Raji (cell line): ENCODE data around the gene PPP6C.

Experiments
- POLR2A ChIP-seq: IDR thresholded peaks from 2 replicates; pipeline ENCODE4 v1.6.1; 2011; ENCODE audit warnings: low read depth, low read length, control low read depth; ENCODE audit not compliant: insufficient read depth

PPP6C gene

GRCh38 chr9:125119643-125120286 is 69.8 kb downstream of the PPP6C start:
- TF ChIP-seq POLR2A, result no peak

- no peak for TF ChIP-seq POLR2A
Observed at GRCh38 chr9:125110464-125110863, 79.1 kb downstream of the PPP6C start.

- TF ChIP-seq POLR2A, result no peak
Observed at GRCh38 chr9:125106285-125106893, 83.2 kb downstream of the PPP6C start.

GRCh38 chr9:125103770-125104460 is 85.7 kb downstream of the PPP6C start:
- TF ChIP-seq POLR2A, result no peak

GRCh38 chr9:125103021-125103420 is 86.6 kb downstream of the PPP6C start:
- no peak for TF ChIP-seq POLR2A

- no peak for TF ChIP-seq POLR2A
Observed at GRCh38 chr9:125100822-125101221, 88.8 kb downstream of the PPP6C start.

- no peak for TF ChIP-seq POLR2A
Observed at GRCh38 chr9:125099816-125100215, 89.8 kb downstream of the PPP6C start.
